ENCODE results near the gene SH3BP4. TPM values are rescaled to one million over a fixed set of nuclear protein-coding genes. Genes with fewer than 3 reads are reported as not detected.

Gene SH3BP4
- total and polyA plus RNA-seq, 2 donors (not counting 1 experiment from before 2014, with no cell fraction given) = 1.00 to 1.3 TPM

DNA sequence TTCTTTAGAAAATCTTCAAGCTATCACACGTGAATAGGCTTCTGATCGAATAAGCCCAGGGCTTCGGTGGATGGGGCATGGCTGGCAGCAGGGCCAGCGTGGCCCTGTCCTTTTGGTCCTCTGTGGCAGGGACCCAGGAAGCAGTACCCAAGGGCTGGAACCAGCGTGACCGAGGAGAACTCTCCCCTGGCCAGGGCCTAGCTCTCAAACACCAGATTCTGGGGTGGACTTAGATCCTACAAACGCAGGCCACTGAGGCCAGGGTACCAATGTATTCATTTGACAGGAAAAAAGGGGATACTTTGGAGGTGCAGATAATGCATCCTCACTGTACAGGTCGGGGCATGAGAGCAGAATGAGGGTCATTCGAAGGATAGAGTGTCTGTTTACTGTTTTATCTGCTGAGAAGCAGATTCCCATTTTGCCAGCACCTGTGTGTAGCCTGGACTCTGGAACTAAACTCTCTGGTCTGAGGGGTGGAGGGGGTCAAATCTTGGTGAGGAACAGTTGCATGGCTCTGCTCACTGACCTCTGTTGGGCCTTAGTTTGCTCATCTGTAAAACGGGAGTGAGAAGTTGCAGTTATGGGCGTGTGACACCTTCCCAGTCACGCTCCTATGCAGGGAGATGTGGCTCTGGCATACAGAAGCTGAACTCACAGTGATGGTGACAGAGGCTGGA is 51.4 kb downstream of the SH3BP4 start:
- H2AFZ ChIP-seq (ENCODE audit: insufficient read depth, low read depth, low read length, poor library complexity, severe bottlenecking) = no peak overlapping the region
- H3K4me3 ChIP-seq (ENCODE audit: control extremely low read depth in 1 of 5, extremely low read depth in 1 of 5, insufficient read depth in 1 of 5, low read depth in 2 of 5, low read length in 4 of 5) = no peak overlapping the region
- no peak overlapping the region for H3K4me3 Mint-ChIP-seq
- intact Hi-C loops (cut with micrococcal nuclease) = no loop called here
- no peak for TF ChIP-seq EZH2 (IDR thresholded peaks at IDR 0.05; ENCODE audit: borderline replicate concordance, insufficient read depth, low read depth, low read length, poor library complexity, severe bottlenecking)
- WGBS (ENCODE audit: insufficient coverage) = 93% methylated on average over 11 of the region's 12 CpGs
- no peak overlapping the region for H3K9ac ChIP-seq (ENCODE audit: low read length)
- POLR2A ChIA-PET = no interaction called here
- ATAC-seq (ENCODE audit: low read depth) (no peak), DNase-seq (no peak)
- H3K4me2 ChIP-seq (replicated peaks; ENCODE audit: low read depth, low read length, poor library complexity, severe bottlenecking) = no peak overlapping the region
- no peaks in the 10 kb centered on the region for H3K9me3 Mint-ChIP-seq (ENCODE audit: insufficient read depth)
- H4K20me1 ChIP-seq (ENCODE audit: control insufficient read depth, insufficient read depth, low read length, poor library complexity, severe bottlenecking) = no peaks in the 10 kb centered on the region
- H3K79me2 ChIP-seq (ENCODE audit: control insufficient read depth, insufficient read depth, low read length) = no peaks in the 10 kb centered on the region
- H3K36me3 ChIP-seq (replicated peaks in 1 of 2; ENCODE audit: control extremely low read depth in 1 of 2, control insufficient read depth in 1 of 2, extremely low read depth in 1 of 2, insufficient read depth in 2 of 2, low read length in 1 of 2) = no peaks in the 10 kb centered on the region
- H3K27ac ChIP-seq (ENCODE audit: low read length in 2 of 2) = no peak overlapping the region
- peaks cover 0 to 4% (median 0%) of the 10 kb centered on the region in 3 donors for H3K9me3 ChIP-seq (ENCODE audit: control extremely low read depth in 1 of 3, control insufficient read depth in 2 of 3, insufficient read depth in 1 of 3, low read length in 2 of 3)
- H3K4me1 ChIP-seq (ENCODE audit: control insufficient read depth in 2 of 2, insufficient read depth in 2 of 2, low read length in 2 of 2) = no peaks in the 10 kb centered on the region
- H3K4me1 Mint-ChIP-seq = no peaks in the 10 kb centered on the region
- no peak overlapping the region for H3K27ac Mint-ChIP-seq
- no peaks in the 10 kb centered on the region for H3K27me3 ChIP-seq (replicated peaks in 1 of 4; ENCODE audit: control extremely low read depth in 1 of 4, control insufficient read depth in 3 of 4, insufficient read depth in 4 of 4, low read length in 3 of 4)
- CTCF ChIA-PET = interaction anchor here (0.6 to 1.0 kb wide), 2 partner anchors 18 to 57 kb away, joined by 3 read pairs; no protein-coding TSS in a partner anchor
- peaks cover 3% of the 10 kb centered on the region for H3K27me3 Mint-ChIP-seq

DNA sequence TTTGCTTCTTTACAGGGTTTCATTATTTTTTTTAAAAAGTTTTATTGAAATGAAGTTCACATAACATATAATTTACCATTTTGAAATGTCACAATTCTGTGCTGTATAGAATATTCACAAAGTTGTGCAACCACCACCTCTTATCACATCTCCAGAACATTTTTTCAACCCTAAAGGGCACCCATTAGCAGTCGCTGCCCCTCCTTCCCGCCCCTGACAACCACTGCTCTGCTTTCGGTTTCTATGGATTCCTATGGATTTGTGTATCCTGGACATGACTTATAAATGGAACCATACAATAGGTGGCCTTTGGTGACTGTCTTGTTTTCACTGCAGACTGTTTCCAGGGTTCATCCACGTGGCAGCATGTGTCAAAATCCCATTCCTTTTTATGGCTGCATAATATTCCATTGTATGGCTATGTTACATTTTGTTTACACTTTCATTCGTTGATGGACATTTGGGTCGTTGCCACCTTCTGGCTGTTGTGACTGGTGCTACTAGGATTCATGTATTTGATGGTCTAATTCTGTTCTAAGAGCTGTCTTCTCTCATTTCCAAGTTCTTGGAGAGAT is 52.6 kb downstream of the SH3BP4 start:
- Histone ChIP-seq H3K9ac (ENCODE audit: low read length) (no peak overlapping the region), H3K9me3 (ENCODE audit: control extremely low read depth in 1 of 3, control insufficient read depth in 2 of 3, insufficient read depth in 1 of 3, low read length in 2 of 3) (peaks cover 0 to 4% (median 0%) of the 10 kb centered on the region in 3 donors), H4K20me1 (ENCODE audit: control insufficient read depth, insufficient read depth, low read length, poor library complexity, severe bottlenecking) (no peaks in the 10 kb centered on the region), H3K27me3 (replicated peaks in 1 of 4; ENCODE audit: control extremely low read depth in 1 of 4, control insufficient read depth in 3 of 4, insufficient read depth in 4 of 4, low read length in 3 of 4) (no peaks in the 10 kb centered on the region), H2AFZ (ENCODE audit: insufficient read depth, low read depth, low read length, poor library complexity, severe bottlenecking) (no peak overlapping the region), H3K4me1 (ENCODE audit: control insufficient read depth in 2 of 2, insufficient read depth in 2 of 2, low read length in 2 of 2) (no peaks in the 10 kb centered on the region), H3K79me2 (ENCODE audit: control insufficient read depth, insufficient read depth, low read length) (no peaks in the 10 kb centered on the region), H3K4me2 (replicated peaks; ENCODE audit: low read depth, low read length, poor library complexity, severe bottlenecking) (no peak overlapping the region), H3K27ac (ENCODE audit: low read length in 2 of 2) (no peak overlapping the region), H3K36me3 (replicated peaks in 1 of 2; ENCODE audit: control extremely low read depth in 1 of 2, control insufficient read depth in 1 of 2, extremely low read depth in 1 of 2, insufficient read depth in 2 of 2, low read length in 1 of 2) (no peaks in the 10 kb centered on the region), H3K4me3 (ENCODE audit: control extremely low read depth in 1 of 5, extremely low read depth in 1 of 5, insufficient read depth in 1 of 5, low read depth in 2 of 5, low read length in 4 of 5) (no peak overlapping the region)
- Mint-ChIP-seq H3K27me3 (peaks cover 3% of the 10 kb centered on the region), H3K4me1 (no peaks in the 10 kb centered on the region), H3K27ac (no peak overlapping the region), H3K9me3 (ENCODE audit: insufficient read depth) (no peaks in the 10 kb centered on the region), H3K4me3 (no peak overlapping the region)
- CTCF ChIA-PET = no interaction called here
- POLR2A ChIA-PET = no interaction called here
- DNase-seq (no peak), ATAC-seq (ENCODE audit: low read depth) (no peak)
- no peak for TF ChIP-seq EZH2 (IDR thresholded peaks at IDR 0.05; ENCODE audit: borderline replicate concordance, insufficient read depth, low read depth, low read length, poor library complexity, severe bottlenecking)
- TF ChIP-seq, protein P1, sequence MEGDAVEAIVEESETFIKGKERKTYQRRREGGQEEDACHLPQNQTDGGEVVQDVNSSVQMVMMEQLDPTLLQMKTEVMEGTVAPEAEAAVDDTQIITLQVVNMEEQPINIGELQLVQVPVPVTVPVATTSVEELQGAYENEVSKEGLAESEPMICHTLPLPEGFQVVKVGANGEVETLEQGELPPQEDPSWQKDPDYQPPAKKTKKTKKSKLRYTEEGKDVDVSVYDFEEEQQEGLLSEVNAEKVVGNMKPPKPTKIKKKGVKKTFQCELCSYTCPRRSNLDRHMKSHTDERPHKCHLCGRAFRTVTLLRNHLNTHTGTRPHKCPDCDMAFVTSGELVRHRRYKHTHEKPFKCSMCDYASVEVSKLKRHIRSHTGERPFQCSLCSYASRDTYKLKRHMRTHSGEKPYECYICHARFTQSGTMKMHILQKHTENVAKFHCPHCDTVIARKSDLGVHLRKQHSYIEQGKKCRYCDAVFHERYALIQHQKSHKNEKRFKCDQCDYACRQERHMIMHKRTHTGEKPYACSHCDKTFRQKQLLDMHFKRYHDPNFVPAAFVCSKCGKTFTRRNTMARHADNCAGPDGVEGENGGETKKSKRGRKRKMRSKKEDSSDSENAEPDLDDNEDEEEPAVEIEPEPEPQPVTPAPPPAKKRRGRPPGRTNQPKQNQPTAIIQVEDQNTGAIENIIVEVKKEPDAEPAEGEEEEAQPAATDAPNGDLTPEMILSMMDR (IDR thresholded peaks at IDR 0.05) = no peak
- intact Hi-C loops (cut with micrococcal nuclease) = no loop called here
- no CpG with 5 or more reads among the region's 6 CpGs for WGBS (ENCODE audit: insufficient coverage)
